Measurements from ENCODE around the gene POLE3. TPM values are rescaled to one million over a fixed set of nuclear protein-coding genes. Genes with fewer than 3 reads are reported as not detected.

The POLE3 gene
- total and polyA plus RNA-seq, 9 of the 15 experiments (the other 6 are each of a cell fraction or from before 2014, with no cell fraction given), result 52.6 to 179 (median 110) TPM

DNA sequence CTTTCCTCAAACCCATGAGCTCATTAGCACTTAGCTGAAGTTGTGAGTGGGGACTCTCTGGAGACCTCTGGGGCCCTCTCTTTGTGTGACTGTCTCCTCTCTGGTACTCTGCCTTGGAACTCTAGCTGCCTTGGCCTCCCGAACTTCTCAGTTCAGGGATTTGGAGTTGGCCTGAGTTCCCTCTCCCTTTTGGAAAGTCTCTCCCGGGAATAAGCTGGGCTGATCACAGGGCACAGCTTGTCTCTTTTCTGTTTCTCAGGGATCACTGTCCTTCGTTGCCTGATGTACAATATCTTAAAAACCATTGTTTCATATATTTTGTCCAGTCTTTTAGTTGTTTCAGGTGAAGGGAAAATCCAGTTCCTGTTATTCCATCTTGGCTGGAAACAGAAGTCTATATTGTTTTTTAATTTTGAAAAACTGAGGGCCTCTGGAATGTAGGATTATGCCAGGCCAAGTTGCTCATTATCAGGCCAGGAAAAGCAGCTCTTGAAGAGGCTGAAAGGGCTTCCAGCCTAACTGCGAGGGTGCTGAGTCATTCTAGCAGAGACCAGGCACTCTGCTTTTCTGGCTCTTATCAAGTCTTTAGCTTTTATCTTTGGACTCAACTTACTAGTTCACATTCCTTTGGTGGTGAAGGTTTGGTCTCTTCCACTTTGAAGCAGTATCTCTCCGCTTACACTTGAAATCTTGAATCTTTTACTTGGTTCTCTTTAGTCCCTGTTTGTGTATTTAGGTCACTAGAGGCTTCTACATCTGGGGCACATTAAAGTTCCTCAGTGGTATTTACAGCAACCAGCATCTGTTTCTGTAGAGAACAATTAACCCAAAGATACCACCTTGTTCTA, 44.7 kb upstream of the POLE3 start (continued):
- TF ChIP-seq SAP30 (IDR thresholded peaks at IDR 0.05; ENCODE audit: borderline replicate concordance, insufficient read depth, low read depth, low read length, poor library complexity, severe bottlenecking) (no peak), ZFP36 (IDR thresholded peaks at IDR 0.05; ENCODE audit: low read depth, low read length, partially characterized antibody) (no peak), ZNF583 (CRISPR knock-in tag; IDR thresholded peaks at IDR 0.05) (no peak), HIVEP1 (CRISPR knock-in tag; IDR thresholded peaks at IDR 0.05) (no peak), MIER1 (IDR thresholded peaks at IDR 0.05; ENCODE audit: low read depth) (no peak), WHSC1 (IDR thresholded peaks at IDR 0.05; ENCODE audit: low read length) (no peak), EWSR1 (IDR thresholded peaks at IDR 0.05; ENCODE audit: borderline replicate concordance, low read depth, partially characterized antibody) (no peak), XRCC3 (IDR thresholded peaks at IDR 0.05) (no peak), NCOA6 (IDR thresholded peaks at IDR 0.05) (no peak), POLR2H (tag; IDR thresholded peaks at IDR 0.05; ENCODE audit: low read depth) (no peak), ZSCAN32 (CRISPR knock-in tag; IDR thresholded peaks at IDR 0.05) (no peak), ZC3H4 (CRISPR knock-in tag; IDR thresholded peaks at IDR 0.05; ENCODE audit: borderline replicate concordance) (no peak), ZNF184 (CRISPR knock-in tag; IDR thresholded peaks at IDR 0.05) (no peak), ZNF174 (CRISPR knock-in tag; IDR thresholded peaks at IDR 0.05) (no peak), OTX1 (CRISPR knock-in tag; IDR thresholded peaks at IDR 0.05) (no peak), KHSRP (IDR thresholded peaks at IDR 0.05) (no peak), LEF1 (IDR thresholded peaks at IDR 0.05) (peak; percentile 73), POU5F1 (IDR thresholded peaks at IDR 0.05; ENCODE audit: borderline replicate concordance, low read depth, low read length, partially characterized antibody) (no peak), ERF (CRISPR knock-in tag; IDR thresholded peaks at IDR 0.05) (no peak), ZNF445 (CRISPR knock-in tag; IDR thresholded peaks at IDR 0.05; ENCODE audit: low read depth) (no peak), FOS (IDR thresholded peaks at IDR 0.05; ENCODE audit: extremely low read depth, insufficient read length) (no peak), CREM (IDR thresholded peaks at IDR 0.05; ENCODE audit: low read depth) (no peak), TAF15 (IDR thresholded peaks at IDR 0.05; ENCODE audit: low read depth, low read length) (no peak)
- TF ChIP-seq, protein P1, sequence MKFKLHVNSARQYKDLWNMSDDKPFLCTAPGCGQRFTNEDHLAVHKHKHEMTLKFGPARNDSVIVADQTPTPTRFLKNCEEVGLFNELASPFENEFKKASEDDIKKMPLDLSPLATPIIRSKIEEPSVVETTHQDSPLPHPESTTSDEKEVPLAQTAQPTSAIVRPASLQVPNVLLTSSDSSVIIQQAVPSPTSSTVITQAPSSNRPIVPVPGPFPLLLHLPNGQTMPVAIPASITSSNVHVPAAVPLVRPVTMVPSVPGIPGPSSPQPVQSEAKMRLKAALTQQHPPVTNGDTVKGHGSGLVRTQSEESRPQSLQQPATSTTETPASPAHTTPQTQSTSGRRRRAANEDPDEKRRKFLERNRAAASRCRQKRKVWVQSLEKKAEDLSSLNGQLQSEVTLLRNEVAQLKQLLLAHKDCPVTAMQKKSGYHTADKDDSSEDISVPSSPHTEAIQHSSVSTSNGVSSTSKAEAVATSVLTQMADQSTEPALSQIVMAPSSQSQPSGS (CRISPR knock-in tag; IDR thresholded peaks at IDR 0.05), result no peak
- TF ChIP-seq, protein P2, sequence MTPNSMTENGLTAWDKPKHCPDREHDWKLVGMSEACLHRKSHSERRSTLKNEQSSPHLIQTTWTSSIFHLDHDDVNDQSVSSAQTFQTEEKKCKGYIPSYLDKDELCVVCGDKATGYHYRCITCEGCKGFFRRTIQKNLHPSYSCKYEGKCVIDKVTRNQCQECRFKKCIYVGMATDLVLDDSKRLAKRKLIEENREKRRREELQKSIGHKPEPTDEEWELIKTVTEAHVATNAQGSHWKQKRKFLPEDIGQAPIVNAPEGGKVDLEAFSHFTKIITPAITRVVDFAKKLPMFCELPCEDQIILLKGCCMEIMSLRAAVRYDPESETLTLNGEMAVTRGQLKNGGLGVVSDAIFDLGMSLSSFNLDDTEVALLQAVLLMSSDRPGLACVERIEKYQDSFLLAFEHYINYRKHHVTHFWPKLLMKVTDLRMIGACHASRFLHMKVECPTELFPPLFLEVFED (CRISPR knock-in tag; conservative IDR thresholded peaks at IDR 0.05), result no peak
